Measurements from ENCODE around the gene EFNB2.

EFNB2 gene

GRCh38 chr13:106567474-106568298 is 32.2 kb upstream of the EFNB2 start, which contains the start of gene ARGLU1:
Gene ARGLU1 (minus strand): TSS chr13:106568137. CDS start chr13:106567919, 218 bp downstream.
- Histone ChIP-seq H3K79me1 (replicated peaks; ENCODE audit: low read length, poor library complexity, severe bottlenecking) (peaks cover 2% of the 10 kb centered on the region), H3K27me3 (ENCODE audit: control insufficient read depth in 1 of 2, insufficient read depth in 1 of 2, low read length in 2 of 2) (no peaks in the 10 kb centered on the region), H2BK15ac (ENCODE audit: low read depth, poor library complexity, severe bottlenecking) (peak within 1 kb of the TSS; percentile 96), H3K4ac (ENCODE audit: low read depth in 1 of 2, low read length in 2 of 2) (peak within 1 kb of the TSS; percentile 92 to 99), H3K9ac (ENCODE audit: low read length) (peak within 1 kb of the TSS; percentile 97), H3K36me3 (ENCODE audit: control insufficient read depth in 1 of 2, insufficient read depth in 2 of 2, low read depth in 1 of 2, low read length in 2 of 2) (peaks cover 0 to 4% of the 10 kb centered on the region in 2 experiments), H3K18ac (ENCODE audit: low read depth in 1 of 2, low read length in 2 of 2) (peak within 1 kb of the TSS; percentile 95 to 99), H2BK12ac (ENCODE audit: low read length in 2 of 2) (peak within 1 kb of the TSS in 1 of 2 experiments; percentile 95), H4K91ac (ENCODE audit: low read length) (peak within 1 kb of the TSS; percentile 96), H3K4me3 (ENCODE audit: insufficient read depth in 1 of 2, low read depth in 1 of 2, low read length in 2 of 2) (peak within 1 kb of the TSS; percentile 89 to 99), H2BK120ac (ENCODE audit: low read depth, low read length) (peak within 1 kb of the TSS; percentile 89), H4K8ac (ENCODE audit: low read length) (peak within 1 kb of the TSS; percentile 99), H3K4me1 (ENCODE audit: control insufficient read depth, insufficient read depth, low read depth, low read length) (peaks cover 2% of the 10 kb centered on the region), H3K9me3 (ENCODE audit: control insufficient read depth, low read length) (no peaks in the 10 kb centered on the region), H3K14ac (ENCODE audit: low read length in 2 of 2) (peak within 1 kb of the TSS; percentile 91 to 99), H3K27ac (ENCODE audit: low read length, poor library complexity, severe bottlenecking) (peak within 1 kb of the TSS; percentile 96), H3K4me2 (ENCODE audit: low read length, poor library complexity, severe bottlenecking) (peak within 1 kb of the TSS; percentile 76), H2AK5ac (ENCODE audit: low read length, severe bottlenecking) (no peak within 1 kb of the TSS), H3K23ac (ENCODE audit: low read length in 2 of 2) (peak within 1 kb of the TSS in 1 of 2 experiments; percentile 10), H2AFZ (ENCODE audit: low read depth, low read length) (peak within 1 kb of the TSS; percentile 74), H2BK5ac (ENCODE audit: low read depth, low read length, poor library complexity, severe bottlenecking) (peak within 1 kb of the TSS; percentile 93)
- DNase-seq: peak; percentile 92
- WGBS: under 1% methylated on average over 93 of the region's 108 CpGs

- Histone ChIP-seq H3K23ac (ENCODE audit: low read length in 2 of 2) (peak overlapping the region in 1 of 2 experiments; percentile 10), H3K79me1 (replicated peaks; ENCODE audit: low read length, poor library complexity, severe bottlenecking) (peaks cover 2% of the 10 kb centered on the region)
- under 1% methylated on average over 31 of the region's 34 CpGs for WGBS
These were observed 31.4 kb upstream of the EFNB2 start for GRCh38 chr13:106566641-106567473.

GRCh38 chr13:106565127-106565775 is 29.8 kb upstream of the EFNB2 start:
- H3K9ac ChIP-seq (ENCODE audit: low read length): peak overlapping the region; percentile 97
- 46% methylated on average over 4 of the region's 4 CpGs for WGBS
- peaks cover 2% of the 10 kb centered on the region for H3K79me1 ChIP-seq (replicated peaks; ENCODE audit: low read length, poor library complexity, severe bottlenecking)
- H2BK120ac ChIP-seq (ENCODE audit: low read depth, low read length): no peak overlapping the region
- H3K4ac ChIP-seq (ENCODE audit: low read depth in 1 of 2, low read length in 2 of 2): no peak overlapping the region
- no peak overlapping the region for H3K14ac ChIP-seq (ENCODE audit: low read length in 2 of 2)
- no peak overlapping the region for H4K8ac ChIP-seq (ENCODE audit: low read length)
- no peak overlapping the region for H3K23ac ChIP-seq (ENCODE audit: low read length in 2 of 2)
- H2AFZ ChIP-seq (ENCODE audit: low read depth, low read length): no peak overlapping the region
- H3K4me2 ChIP-seq (ENCODE audit: low read length, poor library complexity, severe bottlenecking): peak overlapping the region; percentile 26
- H3K4me1 ChIP-seq (ENCODE audit: control insufficient read depth, insufficient read depth, low read depth, low read length): peaks cover 6% of the 10 kb centered on the region
- no peak for DNase-seq
- no peaks in the 10 kb centered on the region for H3K27me3 ChIP-seq (ENCODE audit: control insufficient read depth in 1 of 2, insufficient read depth in 1 of 2, low read length in 2 of 2)
- H3K18ac ChIP-seq (ENCODE audit: low read depth in 1 of 2, low read length in 2 of 2): no peak overlapping the region
- no peak overlapping the region for H2BK5ac ChIP-seq (ENCODE audit: low read depth, low read length, poor library complexity, severe bottlenecking)
- no peak overlapping the region for H2BK15ac ChIP-seq (ENCODE audit: low read depth, poor library complexity, severe bottlenecking)
- H4K91ac ChIP-seq (ENCODE audit: low read length): no peak overlapping the region
- H3K27ac ChIP-seq (ENCODE audit: low read length, poor library complexity, severe bottlenecking): no peak overlapping the region
- no peak overlapping the region for H2AK5ac ChIP-seq (ENCODE audit: low read length, severe bottlenecking)
- H2BK12ac ChIP-seq (ENCODE audit: low read length in 2 of 2): no peak overlapping the region
- H3K4me3 ChIP-seq (ENCODE audit: insufficient read depth in 1 of 2, low read depth in 1 of 2, low read length in 2 of 2): peak overlapping the region in 1 of 2 experiments; percentile 89
- peaks cover 0 to 4% of the 10 kb centered on the region in 2 experiments for H3K36me3 ChIP-seq (ENCODE audit: control insufficient read depth in 1 of 2, insufficient read depth in 2 of 2, low read depth in 1 of 2, low read length in 2 of 2)
- H3K9me3 ChIP-seq (ENCODE audit: control insufficient read depth, low read length): no peaks in the 10 kb centered on the region

More at GRCh38 chr13:106566641-106567473, 31.4 kb upstream of the EFNB2 start:
- no peaks in the 10 kb centered on the region for H3K27me3 ChIP-seq (ENCODE audit: control insufficient read depth in 1 of 2, insufficient read depth in 1 of 2, low read length in 2 of 2)
- H4K91ac ChIP-seq (ENCODE audit: low read length): no peak overlapping the region
- no peak overlapping the region for H3K27ac ChIP-seq (ENCODE audit: low read length, poor library complexity, severe bottlenecking)
- peaks cover 0 to 4% of the 10 kb centered on the region in 2 experiments for H3K36me3 ChIP-seq (ENCODE audit: control insufficient read depth in 1 of 2, insufficient read depth in 2 of 2, low read depth in 1 of 2, low read length in 2 of 2)
- no peaks in the 10 kb centered on the region for H3K9me3 ChIP-seq (ENCODE audit: control insufficient read depth, low read length)
- peak overlapping the region in 1 of 2 experiments; percentile 99 for H3K14ac ChIP-seq (ENCODE audit: low read length in 2 of 2)
- peak overlapping the region; percentile 95 to 99 for H3K18ac ChIP-seq (ENCODE audit: low read depth in 1 of 2, low read length in 2 of 2)
- no peak overlapping the region for H2AFZ ChIP-seq (ENCODE audit: low read depth, low read length)
- H2BK5ac ChIP-seq (ENCODE audit: low read depth, low read length, poor library complexity, severe bottlenecking): no peak overlapping the region
- H2BK120ac ChIP-seq (ENCODE audit: low read depth, low read length): peak overlapping the region; percentile 89
- peak overlapping the region; percentile 89 to 99 for H3K4me3 ChIP-seq (ENCODE audit: insufficient read depth in 1 of 2, low read depth in 1 of 2, low read length in 2 of 2)
- peak overlapping the region in 1 of 2 experiments; percentile 92 for H3K4ac ChIP-seq (ENCODE audit: low read depth in 1 of 2, low read length in 2 of 2)
- peak; percentile 61 for DNase-seq
- peaks cover 2% of the 10 kb centered on the region for H3K4me1 ChIP-seq (ENCODE audit: control insufficient read depth, insufficient read depth, low read depth, low read length)
- H4K8ac ChIP-seq (ENCODE audit: low read length): no peak overlapping the region
- H3K9ac ChIP-seq (ENCODE audit: low read length): peak overlapping the region; percentile 97
- peak overlapping the region; percentile 76 for H3K4me2 ChIP-seq (ENCODE audit: low read length, poor library complexity, severe bottlenecking)
- H2BK12ac ChIP-seq (ENCODE audit: low read length in 2 of 2): peak overlapping the region in 1 of 2 experiments; percentile 95
- peak overlapping the region; percentile 96 for H2BK15ac ChIP-seq (ENCODE audit: low read depth, poor library complexity, severe bottlenecking)
- H2AK5ac ChIP-seq (ENCODE audit: low read length, severe bottlenecking): no peak overlapping the region

Data from mesenchymal stem cell (in vitro differentiated cells and primary cell).